Dermis microvascular lymphatic vessel endothelial cell (primary cell): Measurements from ENCODE around the gene PPFIA2. TPM values are rescaled to one million over a fixed set of nuclear protein-coding genes. Genes with fewer than 3 reads are reported as not detected.

ENCODE experiments used
- DNase-seq, 2 donors: peaks; one replicate each; pipeline versions ENCODE4 v3.0.0 to v3.0.0-alpha.2; 2010; ENCODE audit warnings: low read depth in 2 of 2
- total RNA-seq: library from RNA; depleted of rRNA; stranded (reverse); fragments of >200 nt; gene quantifications from 2 replicates; pipeline ENCODE4 v1.2.1, GENCODE V29; 2014

Gene PPFIA2
- total RNA-seq, 1 donor from 2014 or later: not detected

GRCh38 chr12:81211306-81211705 is 547.8 kb downstream of the PPFIA2 start:
- no peak for DNase-seq

- DNase-seq: peak; percentile 70 to 73
Measured at GRCh38 chr12:81209772-81210225, 549.4 kb downstream of the PPFIA2 start.

- DNase-seq: no peak
Measured at GRCh38 chr12:81209012-81209411, 550.1 kb downstream of the PPFIA2 start.

GRCh38 chr12:81208187-81208911 is 550.8 kb downstream of the PPFIA2 start:
- peak in 1 of 2 donors; percentile 77 for DNase-seq
